GM12878 (cell line): ENCODE results near the gene PARP16.

Experiments used
- CEBPB ChIP-seq, 2 experiments: fragments of 150-350 bp in 1 of 2; IDR thresholded peaks; 2 replicates each; pipeline ENCODE4 v1.6.1; 2012 to 2014; ENCODE audit warnings: low read depth in 2 of 2, low read length in 2 of 2, borderline replicate concordance in 1 of 2, inconsistent platforms in 1 of 2
- FOS ChIP-seq: IDR thresholded peaks from 3 replicates; pipeline ENCODE4 v1.6.1; 2011; ENCODE audit warnings: borderline replicate concordance; ENCODE audit not compliant: insufficient read length; ENCODE audit errors: extremely low read depth
- IRF4 ChIP-seq: IDR thresholded peaks from 2 replicates; pipeline ENCODE4 v1.6.1; 2011; ENCODE audit warnings: low read depth, low read length
- JUNB ChIP-seq: IDR thresholded peaks from 2 replicates; pipeline ENCODE4 v1.6.1; 2016; ENCODE audit warnings: antibody characterized with exemption, mild to moderate bottlenecking
- JUND ChIP-seq: IDR thresholded peaks from 2 replicates; pipeline ENCODE4 v1.6.1; 2012; ENCODE audit warnings: low read depth, mild to moderate bottlenecking, low read length, improper control_type of control experiment, moderate library complexity
- MTA2 ChIP-seq: fragments of 450-650 bp; IDR thresholded peaks from 2 replicates; pipeline ENCODE4 v1.6.1; 2016; ENCODE audit warnings: low read depth, mild to moderate bottlenecking, moderate library complexity
- NR2C1 ChIP-seq: fragments of 450-650 bp; IDR thresholded peaks from 2 replicates; pipeline ENCODE4 v1.6.1; 2017; ENCODE audit warnings: antibody characterized with exemption, mild to moderate bottlenecking, moderate library complexity
- POLR2A ChIP-seq: IDR thresholded peaks from 2 replicates; pipeline ENCODE4 v1.6.1; 2011; ENCODE audit warnings: low read depth, mild to moderate bottlenecking, low read length
- TAF1 ChIP-seq: IDR thresholded peaks from 2 replicates; pipeline ENCODE4 v1.6.1; 2011; ENCODE audit warnings: mild to moderate bottlenecking, low read depth, low read length, borderline replicate concordance
- TCF7 ChIP-seq: IDR thresholded peaks from 2 replicates; pipeline ENCODE4 v1.6.1; 2014; ENCODE audit warnings: antibody characterized with exemption, borderline replicate concordance
- TF ChIP-seq, protein P1 (sequence below): IDR thresholded peaks from 2 replicates; pipeline ENCODE4 v1.6.1; 2012; ENCODE audit warnings: mild to moderate bottlenecking, low read depth, low read length

DNA sequence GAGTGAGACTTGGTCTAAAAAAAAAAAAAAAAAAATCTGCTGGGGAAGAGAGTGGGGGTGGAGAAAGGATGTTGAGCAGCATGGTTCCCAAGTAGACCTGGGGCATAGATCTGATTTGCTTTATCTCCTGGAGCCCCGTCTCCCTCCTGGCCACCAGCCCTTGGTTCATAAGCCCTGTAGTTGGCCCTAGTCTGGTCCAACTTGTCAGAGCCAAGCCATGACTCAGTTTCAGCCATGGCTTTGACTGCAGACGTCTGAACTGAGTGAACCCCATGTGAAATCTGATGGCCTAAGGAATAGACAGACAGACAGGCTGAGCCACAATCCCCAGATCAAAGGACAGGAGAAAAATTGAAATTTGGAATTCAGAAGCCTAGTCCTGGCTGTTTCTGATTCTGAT is 73.4 kb downstream of the PARP16 start:
- TF ChIP-seq JUND (no peak), MTA2 (no peak), TCF7 (no peak), JUNB (no peak), FOS (no peak), TAF1 (no peak), CEBPB (IDR thresholded peaks at IDR 0.05; ENCODE audit: borderline replicate concordance in 1 of 2, low read depth in 2 of 2, low read length in 2 of 2) (no peak), POLR2A (no peak), IRF4 (no peak), NR2C1 (no peak)
- TF ChIP-seq, protein P1, sequence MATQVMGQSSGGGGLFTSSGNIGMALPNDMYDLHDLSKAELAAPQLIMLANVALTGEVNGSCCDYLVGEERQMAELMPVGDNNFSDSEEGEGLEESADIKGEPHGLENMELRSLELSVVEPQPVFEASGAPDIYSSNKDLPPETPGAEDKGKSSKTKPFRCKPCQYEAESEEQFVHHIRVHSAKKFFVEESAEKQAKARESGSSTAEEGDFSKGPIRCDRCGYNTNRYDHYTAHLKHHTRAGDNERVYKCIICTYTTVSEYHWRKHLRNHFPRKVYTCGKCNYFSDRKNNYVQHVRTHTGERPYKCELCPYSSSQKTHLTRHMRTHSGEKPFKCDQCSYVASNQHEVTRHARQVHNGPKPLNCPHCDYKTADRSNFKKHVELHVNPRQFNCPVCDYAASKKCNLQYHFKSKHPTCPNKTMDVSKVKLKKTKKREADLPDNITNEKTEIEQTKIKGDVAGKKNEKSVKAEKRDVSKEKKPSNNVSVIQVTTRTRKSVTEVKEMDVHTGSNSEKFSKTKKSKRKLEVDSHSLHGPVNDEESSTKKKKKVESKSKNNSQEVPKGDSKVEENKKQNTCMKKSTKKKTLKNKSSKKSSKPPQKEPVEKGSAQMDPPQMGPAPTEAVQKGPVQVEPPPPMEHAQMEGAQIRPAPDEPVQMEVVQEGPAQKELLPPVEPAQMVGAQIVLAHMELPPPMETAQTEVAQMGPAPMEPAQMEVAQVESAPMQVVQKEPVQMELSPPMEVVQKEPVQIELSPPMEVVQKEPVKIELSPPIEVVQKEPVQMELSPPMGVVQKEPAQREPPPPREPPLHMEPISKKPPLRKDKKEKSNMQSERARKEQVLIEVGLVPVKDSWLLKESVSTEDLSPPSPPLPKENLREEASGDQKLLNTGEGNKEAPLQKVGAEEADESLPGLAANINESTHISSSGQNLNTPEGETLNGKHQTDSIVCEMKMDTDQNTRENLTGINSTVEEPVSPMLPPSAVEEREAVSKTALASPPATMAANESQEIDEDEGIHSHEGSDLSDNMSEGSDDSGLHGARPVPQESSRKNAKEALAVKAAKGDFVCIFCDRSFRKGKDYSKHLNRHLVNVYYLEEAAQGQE, result no peak
